A549 (cell line): ENCODE measurements around the gene ART1. TPM values are rescaled to one million over a fixed set of nuclear protein-coding genes. Genes with fewer than 3 reads are reported as not detected.

Experiments used
- ATAC-seq, 2 experiments: fragments of 200-7000 bp in 1 of 2; fragments of >200 bp in 1 of 2; cut with Nextera tagmentation in 1 of 2; cut with Tn5 transposase in 1 of 2; 3 replicates each; pipeline versions ENCODE4 v1.8.0 to v1.9.1; 2018 to 2020; ENCODE audit warnings: mild to moderate bottlenecking in 1 of 2, moderate library complexity in 1 of 2
- CTCF ChIA-PET: fragments of 300-600 bp; sonication (Branson Sonifier 250); formaldehyde crosslinking; extraction: SDS; loops from one replicate; lab custom pipeline; 2021; ENCODE audit warnings: antibody characterized with exemption, inconsistent platforms; lab: Yijun Ruan, JAX
- POLR2A ChIA-PET: fragments of 350-600 bp; formaldehyde crosslinking; extraction: SDS; loops from one replicate; lab custom pipeline; 2021; ENCODE audit warnings: antibody characterized with exemption, inconsistent platforms; lab: Yijun Ruan, JAX
- DNase-seq, 2 experiments: peaks; one replicate each; pipeline versions ENCODE4 v3.0.0 to v3.0.0-alpha.2; 2011 to 2016; ENCODE audit warnings: low read depth in 1 of 2, low spot score in 1 of 2
- FAIRE-seq: peaks from 2 replicates; lab custom pipeline; 2011; peaks lifted over from hg19 to GRCh38; lab: Jason Lieb, UNC
- H3K27ac ChIP-seq, 2 experiments: fragments of >200 bp; sonication (Bioruptor Twin); formaldehyde crosslinking; 3 replicates each; pipeline ENCODE4 v1.5.1; 2016 to 2017
- H3K4me1 ChIP-seq: fragments of >200 bp; sonication (Bioruptor Twin); formaldehyde crosslinking; 3 replicates; pipeline ENCODE4 v1.6.1; 2016
- H3K4me2 ChIP-seq: fragments of >200 bp; sonication (Bioruptor Twin); formaldehyde crosslinking; 3 replicates; pipeline ENCODE4 v1.6.1; 2016
- H3K4me3 ChIP-seq: fragments of >200 bp; sonication (Bioruptor Twin); formaldehyde crosslinking; 3 replicates; pipeline ENCODE4 v1.5.1; 2016
- H3K9me3 ChIP-seq: fragments of >200 bp; sonication (Bioruptor Twin); formaldehyde crosslinking; 3 replicates; pipeline ENCODE4 v1.6.1; 2016
- BHLHE40 ChIP-seq: IDR thresholded peaks from 2 replicates; pipeline ENCODE4 v1.6.1; 2012; ENCODE audit warnings: low read depth, low read length, inconsistent platforms
- CBX2 ChIP-seq: fragments of 200-600 bp; sonication (generic); IDR thresholded peaks from 2 replicates; pipeline ENCODE4 v1.6.1; 2016; ENCODE audit warnings: low read depth, mild to moderate bottlenecking, borderline replicate concordance
- CEBPB ChIP-seq, 2 experiments: fragments of >200 bp in 1 of 2; sonication (Bioruptor Twin) in 1 of 2; formaldehyde crosslinking in 1 of 2; IDR thresholded peaks; 2 replicates each; pipeline ENCODE4 v1.6.1; 2012 to 2016
- CHD2 ChIP-seq: fragments of 150-350 bp; IDR thresholded peaks from 2 replicates; pipeline ENCODE4 v1.6.1; 2014; ENCODE audit warnings: low read length; ENCODE audit not compliant: partially characterized antibody
- EHMT2 ChIP-seq: fragments of 200-600 bp; sonication (generic); IDR thresholded peaks from 2 replicates; pipeline ENCODE4 v1.6.1; 2016; ENCODE audit warnings: antibody characterized with exemption, low read depth, mild to moderate bottlenecking, moderate library complexity
- FOSB ChIP-seq: fragments of 250-450 bp; sonication (Bioruptor Pico); IDR thresholded peaks from 2 replicates; pipeline ENCODE4 v1.5.0; 2020; ENCODE audit warnings: mild to moderate bottlenecking, moderate library complexity
- FOSL2 ChIP-seq, 2 experiments: fragments of 450-650 bp in 1 of 2; fragments of >200 bp in 1 of 2; sonication (Bioruptor Twin) in 1 of 2; formaldehyde crosslinking; IDR thresholded peaks; 2 replicates each; pipeline versions ENCODE4 v1.5.0 to v1.6.1; 2016 to 2020; ENCODE audit warnings: mild to moderate bottlenecking in 1 of 2, moderate library complexity in 1 of 2
- HEYL ChIP-seq: fragments of 250-450 bp; sonication (Bioruptor Pico); IDR thresholded peaks from 2 replicates; pipeline ENCODE4 v1.8.0; 2021; ENCODE audit warnings: mild to moderate bottlenecking, moderate library complexity
- HOXA7 ChIP-seq: fragments of 250-450 bp; sonication (Bioruptor Pico); IDR thresholded peaks from 2 replicates; pipeline ENCODE4 v1.5.0; 2020; ENCODE audit warnings: mild to moderate bottlenecking, moderate library complexity
- JUN ChIP-seq, 2 experiments: fragments of >200 bp; sonication (Bioruptor Twin); formaldehyde crosslinking; IDR thresholded peaks; 2 replicates in 1 of 2; 3 replicates in 1 of 2; pipeline ENCODE4 v1.6.1; 2016 to 2017
- MAZ ChIP-seq: fragments of 150-350 bp; IDR thresholded peaks from 2 replicates; pipeline ENCODE4 v1.6.1; 2014; ENCODE audit warnings: antibody characterized with exemption, low read depth, low read length, borderline replicate concordance
- NPAS2 ChIP-seq: fragments of 250-450 bp; sonication (Bioruptor Pico); IDR thresholded peaks from 2 replicates; pipeline ENCODE4 v1.8.0; 2022; ENCODE audit warnings: mild to moderate bottlenecking, moderate library complexity, borderline replicate concordance
- RARB ChIP-seq: fragments of 250-450 bp; sonication (Bioruptor Pico); IDR thresholded peaks from 2 replicates; pipeline ENCODE4 v1.8.0; 2021; ENCODE audit warnings: mild to moderate bottlenecking, moderate library complexity
- RCOR1 ChIP-seq: fragments of 150-350 bp; IDR thresholded peaks from 2 replicates; pipeline ENCODE4 v1.6.1; 2014; ENCODE audit warnings: antibody characterized with exemption, low read length, low read depth
- RFX5 ChIP-seq: fragments of 450-650 bp; IDR thresholded peaks from 2 replicates; pipeline ENCODE4 v1.7.1; 2014; ENCODE audit warnings: antibody characterized with exemption, mild to moderate bottlenecking, moderate library complexity
- RNF2 ChIP-seq: fragments of 200-600 bp; sonication (generic); IDR thresholded peaks from 2 replicates; pipeline ENCODE4 v1.6.1; 2016; ENCODE audit warnings: low read depth, mild to moderate bottlenecking, antibody characterized with exemption, moderate library complexity, borderline replicate concordance
- TFCP2L1 ChIP-seq: fragments of 250-450 bp; sonication (Bioruptor Pico); IDR thresholded peaks from 2 replicates; pipeline ENCODE4 v1.5.0; 2021; ENCODE audit warnings: mild to moderate bottlenecking
- ZC3H11A ChIP-seq: fragments of 450-650 bp; IDR thresholded peaks from 2 replicates; pipeline ENCODE4 v1.6.1; 2014; ENCODE audit warnings: antibody characterized with exemption, mild to moderate bottlenecking
- ZNF302 ChIP-seq: fragments of 250-450 bp; sonication (Bioruptor Pico); IDR thresholded peaks from 2 replicates; pipeline ENCODE4 v1.9.0; 2021; ENCODE audit warnings: inconsistent platforms, mild to moderate bottlenecking, moderate library complexity
- WGBS: methylation state at CpG from one replicate; pipeline ENCODE4 v1.1.6; 2017; ENCODE audit errors: missing lambda C conversion rate; 5-methylcytosine and 5-hydroxymethylcytosine counted together
- polyA plus RNA-seq, 4 experiments: library from polyadenylated mRNA; depleted of rRNA in 3 of 4; stranded (reverse); fragments of >200 nt; fragmentation: RNase III in 1 of 4; extraction: RNeasy Plus Mini Kit Qiagen cat#74134 plus additional on column Dnase treatment in 1 of 4; gene quantifications; 2 replicates in 3 of 4; 3 replicates in 1 of 4; pipeline ENCODE4 v1.2.3, GENCODE V29; 2011 to 2017
- TF ChIP-seq, protein P1 (sequence below): fragments of 250-450 bp; sonication (Bioruptor Pico); IDR thresholded peaks from 2 replicates; pipeline ENCODE4 v1.5.0; 2020; ENCODE audit warnings: low read depth, mild to moderate bottlenecking, moderate library complexity
- TF ChIP-seq, protein P2 (sequence below): fragments of 150-350 bp; IDR thresholded peaks from 2 replicates; pipeline ENCODE4 v1.6.1; 2014; ENCODE audit warnings: low read depth, mild to moderate bottlenecking, low read length
- TF ChIP-seq, protein P3 (sequence below): fragments of 250-450 bp; sonication (Bioruptor Pico); IDR thresholded peaks from 2 replicates; pipeline ENCODE4 v1.5.0; 2021; ENCODE audit warnings: mild to moderate bottlenecking, moderate library complexity, borderline replicate concordance
- TF ChIP-seq, protein P4 (sequence below): fragments of 450-650 bp; IDR thresholded peaks from 2 replicates; pipeline ENCODE4 v1.6.1; 2014; ENCODE audit warnings: antibody characterized with exemption
- TF ChIP-seq, protein P5 (sequence below): fragments of >200 bp; sonication (Bioruptor Twin); formaldehyde crosslinking; IDR thresholded peaks from 3 replicates; pipeline ENCODE4 v1.6.1; 2016

The ART1 gene
- polyA plus RNA-seq, 2 of the 4 experiments (the other 2 are of a cell fraction), result not detected

DNA sequence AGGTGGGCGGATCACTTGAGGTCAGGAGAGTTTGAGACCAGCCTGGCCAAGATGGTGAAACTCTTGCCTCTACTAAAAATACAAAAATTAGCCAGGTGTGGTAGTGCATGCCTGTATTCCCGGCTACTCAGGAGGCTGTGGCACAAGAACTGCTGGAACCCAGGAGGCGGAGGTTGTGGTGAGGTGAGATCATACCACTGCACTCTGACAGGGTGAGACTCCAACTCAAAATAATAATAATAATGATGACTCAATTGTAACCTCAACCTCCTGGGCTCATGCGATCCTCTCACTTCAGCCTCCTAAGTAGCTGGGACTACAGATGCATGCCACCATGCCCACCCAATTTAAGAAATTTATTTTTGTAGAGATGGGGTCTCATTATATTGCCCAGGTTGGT lies 41.8 kb downstream of the ART1 start:
- ChIA-PET POLR2A (no interaction called here), CTCF (no interaction called here)
- ATAC-seq (no peak), FAIRE-seq (no peak), DNase-seq (no peak)
- TF ChIP-seq CBX2, result no peak
- TF ChIP-seq FOSL2 (IDR thresholded peaks at IDR 0.05), result no peak
- TF ChIP-seq FOSL2 (CRISPR knock-in tag; IDR thresholded peaks at IDR 0.05), result no peak
- TF ChIP-seq ZC3H11A, result no peak
- no peak for TF ChIP-seq RARB (CRISPR knock-in tag)
- TF ChIP-seq TFCP2L1 (CRISPR knock-in tag), result no peak
- TF ChIP-seq RCOR1, result no peak
- TF ChIP-seq, protein P1, sequence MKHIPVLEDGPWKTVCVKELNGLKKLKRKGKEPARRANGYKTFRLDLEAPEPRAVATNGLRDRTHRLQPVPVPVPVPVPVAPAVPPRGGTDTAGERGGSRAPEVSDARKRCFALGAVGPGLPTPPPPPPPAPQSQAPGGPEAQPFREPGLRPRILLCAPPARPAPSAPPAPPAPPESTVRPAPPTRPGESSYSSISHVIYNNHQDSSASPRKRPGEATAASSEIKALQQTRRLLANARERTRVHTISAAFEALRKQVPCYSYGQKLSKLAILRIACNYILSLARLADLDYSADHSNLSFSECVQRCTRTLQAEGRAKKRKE (CRISPR knock-in tag), result no peak
- TF ChIP-seq CEBPB (IDR thresholded peaks at IDR 0.05), result no peak
- TF ChIP-seq, protein P2, sequence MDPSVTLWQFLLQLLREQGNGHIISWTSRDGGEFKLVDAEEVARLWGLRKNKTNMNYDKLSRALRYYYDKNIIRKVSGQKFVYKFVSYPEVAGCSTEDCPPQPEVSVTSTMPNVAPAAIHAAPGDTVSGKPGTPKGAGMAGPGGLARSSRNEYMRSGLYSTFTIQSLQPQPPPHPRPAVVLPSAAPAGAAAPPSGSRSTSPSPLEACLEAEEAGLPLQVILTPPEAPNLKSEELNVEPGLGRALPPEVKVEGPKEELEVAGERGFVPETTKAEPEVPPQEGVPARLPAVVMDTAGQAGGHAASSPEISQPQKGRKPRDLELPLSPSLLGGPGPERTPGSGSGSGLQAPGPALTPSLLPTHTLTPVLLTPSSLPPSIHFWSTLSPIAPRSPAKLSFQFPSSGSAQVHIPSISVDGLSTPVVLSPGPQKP, result no peak
- TF ChIP-seq EHMT2, result no peak
- TF ChIP-seq BHLHE40, result no peak
- TF ChIP-seq, protein P3, sequence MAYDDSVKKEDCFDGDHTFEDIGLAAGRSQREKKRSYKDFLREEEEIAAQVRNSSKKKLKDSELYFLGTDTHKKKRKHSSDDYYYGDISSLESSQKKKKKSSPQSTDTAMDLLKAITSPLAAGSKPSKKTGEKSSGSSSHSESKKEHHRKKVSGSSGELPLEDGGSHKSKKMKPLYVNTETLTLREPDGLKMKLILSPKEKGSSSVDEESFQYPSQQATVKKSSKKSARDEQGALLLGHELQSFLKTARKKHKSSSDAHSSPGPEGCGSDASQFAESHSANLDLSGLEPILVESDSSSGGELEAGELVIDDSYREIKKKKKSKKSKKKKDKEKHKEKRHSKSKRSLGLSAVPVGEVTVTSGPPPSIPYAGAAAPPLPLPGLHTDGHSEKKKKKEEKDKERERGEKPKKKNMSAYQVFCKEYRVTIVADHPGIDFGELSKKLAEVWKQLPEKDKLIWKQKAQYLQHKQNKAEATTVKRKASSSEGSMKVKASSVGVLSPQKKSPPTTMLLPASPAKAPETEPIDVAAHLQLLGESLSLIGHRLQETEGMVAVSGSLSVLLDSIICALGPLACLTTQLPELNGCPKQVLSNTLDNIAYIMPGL (CRISPR knock-in tag), result no peak
- TF ChIP-seq NPAS2, result no peak
- TF ChIP-seq, protein P4, sequence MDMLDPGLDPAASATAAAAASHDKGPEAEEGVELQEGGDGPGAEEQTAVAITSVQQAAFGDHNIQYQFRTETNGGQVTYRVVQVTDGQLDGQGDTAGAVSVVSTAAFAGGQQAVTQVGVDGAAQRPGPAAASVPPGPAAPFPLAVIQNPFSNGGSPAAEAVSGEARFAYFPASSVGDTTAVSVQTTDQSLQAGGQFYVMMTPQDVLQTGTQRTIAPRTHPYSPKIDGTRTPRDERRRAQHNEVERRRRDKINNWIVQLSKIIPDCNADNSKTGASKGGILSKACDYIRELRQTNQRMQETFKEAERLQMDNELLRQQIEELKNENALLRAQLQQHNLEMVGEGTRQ, result no peak
- TF ChIP-seq HOXA7 (CRISPR knock-in tag), result no peak
- H3K9me3 ChIP-seq, result no peaks in the 10 kb centered on the region
- no peak overlapping the region for H3K4me2 ChIP-seq
- H3K27ac ChIP-seq, result no peak overlapping the region
- WGBS, result 81% methylated on average over 4 of the region's 4 CpGs
- H3K4me1 ChIP-seq, result no peaks in the 10 kb centered on the region
- no peak overlapping the region for H3K4me3 ChIP-seq

DNA sequence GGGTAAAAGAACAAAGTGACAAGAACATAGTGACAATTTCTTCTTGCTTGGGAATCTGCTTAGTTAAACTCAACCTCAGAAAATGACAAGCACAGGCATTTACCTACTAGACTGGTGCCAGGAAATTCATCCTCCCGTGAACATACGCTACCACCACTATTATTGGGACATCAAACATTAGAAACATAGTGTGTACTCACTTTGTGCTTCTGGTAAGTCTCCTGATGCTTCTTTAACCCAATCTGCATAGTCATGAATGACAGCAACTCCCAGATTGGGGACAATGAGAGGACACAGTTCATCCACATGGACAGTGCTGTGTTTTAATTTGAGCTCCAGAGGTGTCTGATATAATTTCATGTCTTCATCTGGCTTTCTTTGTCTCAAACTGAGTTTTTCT lies 55.5 kb downstream of the ART1 start:
- CTCF ChIA-PET, result no interaction called here
- Histone ChIP-seq H3K27ac (no peak overlapping the region), H3K9me3 (no peaks in the 10 kb centered on the region), H3K4me3 (no peak overlapping the region), H3K4me2 (no peak overlapping the region), H3K4me1 (no peaks in the 10 kb centered on the region)
- 89% methylated on average over 2 of the region's 2 CpGs for WGBS
- POLR2A ChIA-PET, result interaction anchor here (0.6 kb wide), 1 partner anchor 14 kb away, joined by 3 read pairs; no protein-coding TSS in a partner anchor
- no peak for DNase-seq
- no peak for FAIRE-seq
- no peak for ATAC-seq
- TF ChIP-seq FOSL2 (IDR thresholded peaks at IDR 0.05) (no peak), FOSL2 (CRISPR knock-in tag; IDR thresholded peaks at IDR 0.05) (no peak)
- TF ChIP-seq, protein P2, result no peak

DNA sequence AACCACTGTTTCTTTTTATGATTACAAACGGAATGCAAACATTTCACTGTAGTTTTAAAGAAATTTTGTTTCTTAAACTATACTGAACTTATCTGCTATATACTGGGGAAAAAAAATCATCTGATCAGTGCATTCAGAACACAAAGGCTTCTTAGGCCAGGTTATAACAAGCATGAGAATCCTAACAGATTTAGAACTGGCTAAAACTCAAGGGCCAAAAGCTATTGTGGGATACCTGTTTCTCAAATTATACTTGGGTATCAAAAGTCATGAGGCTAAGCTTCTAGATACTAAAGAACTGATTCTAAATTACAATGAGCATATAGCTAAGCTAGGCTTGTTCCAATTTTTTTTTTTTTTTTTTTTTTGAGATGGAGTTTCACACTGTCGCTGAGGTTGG lies 56.0 kb downstream of the ART1 start:
- Histone ChIP-seq H3K4me1 (no peaks in the 10 kb centered on the region), H3K4me2 (no peak overlapping the region), H3K4me3 (no peak overlapping the region), H3K27ac (no peak overlapping the region), H3K9me3 (no peaks in the 10 kb centered on the region)
- no peak for DNase-seq
- no peak for FAIRE-seq
- TF ChIP-seq FOSL2 (IDR thresholded peaks at IDR 0.05) (no peak), FOSL2 (CRISPR knock-in tag; IDR thresholded peaks at IDR 0.05) (no peak), HEYL (CRISPR knock-in tag) (no peak), RNF2 (no peak), CEBPB (IDR thresholded peaks at IDR 0.05) (no peak), CHD2 (no peak), RFX5 (no peak), ZNF302 (CRISPR knock-in tag) (no peak), FOSB (no peak), ZC3H11A (no peak), JUN (IDR thresholded peaks at IDR 0.05) (no peak), MAZ (no peak)
- TF ChIP-seq, protein P5, sequence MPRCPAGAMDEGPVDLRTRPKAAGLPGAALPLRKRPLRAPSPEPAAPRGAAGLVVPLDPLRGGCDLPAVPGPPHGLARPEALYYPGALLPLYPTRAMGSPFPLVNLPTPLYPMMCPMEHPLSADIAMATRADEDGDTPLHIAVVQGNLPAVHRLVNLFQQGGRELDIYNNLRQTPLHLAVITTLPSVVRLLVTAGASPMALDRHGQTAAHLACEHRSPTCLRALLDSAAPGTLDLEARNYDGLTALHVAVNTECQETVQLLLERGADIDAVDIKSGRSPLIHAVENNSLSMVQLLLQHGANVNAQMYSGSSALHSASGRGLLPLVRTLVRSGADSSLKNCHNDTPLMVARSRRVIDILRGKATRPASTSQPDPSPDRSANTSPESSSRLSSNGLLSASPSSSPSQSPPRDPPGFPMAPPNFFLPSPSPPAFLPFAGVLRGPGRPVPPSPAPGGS, result no peak
- POLR2A ChIA-PET, result interaction anchor here (0.6 kb wide), 1 partner anchor 13 kb away, joined by 3 read pairs; no protein-coding TSS in a partner anchor
- no peak for ATAC-seq
- CTCF ChIA-PET, result interaction anchor here (1.2 kb wide), 1 partner anchor 10 kb away, joined by 3 read pairs; no protein-coding TSS in a partner anchor
- WGBS, result 74% methylated on average over 2 of the region's 2 CpGs
